ENCODE data around the gene FAM25A. TPM values are rescaled to one million over a fixed set of nuclear protein-coding genes. Genes with fewer than 3 reads are reported as not detected.

FAM25A gene
- polyA plus RNA-seq, 1 of the 3 experiments (the other 2 are of a cell fraction), result not detected

DNA sequence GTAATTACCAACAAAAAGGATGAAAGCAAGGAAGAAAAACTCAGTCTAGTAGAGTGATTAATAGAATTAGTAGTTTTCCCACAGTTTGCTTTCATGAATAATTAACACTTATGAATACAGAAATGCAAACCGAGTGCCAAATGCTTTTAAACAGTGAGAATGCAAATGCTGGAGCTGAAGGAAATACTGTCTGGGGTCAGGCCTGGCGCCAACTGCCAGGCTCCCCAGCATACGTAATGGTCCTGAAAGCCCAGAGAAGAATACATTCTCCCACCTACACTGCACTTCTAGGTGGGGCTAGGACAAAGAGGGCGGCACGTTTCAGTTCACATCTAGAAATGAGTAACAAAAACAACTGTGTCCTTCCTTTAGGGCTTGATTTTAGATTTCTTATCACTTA lies 44.6 kb downstream of the FAM25A start (continued):
- TF ChIP-seq, protein P1, sequence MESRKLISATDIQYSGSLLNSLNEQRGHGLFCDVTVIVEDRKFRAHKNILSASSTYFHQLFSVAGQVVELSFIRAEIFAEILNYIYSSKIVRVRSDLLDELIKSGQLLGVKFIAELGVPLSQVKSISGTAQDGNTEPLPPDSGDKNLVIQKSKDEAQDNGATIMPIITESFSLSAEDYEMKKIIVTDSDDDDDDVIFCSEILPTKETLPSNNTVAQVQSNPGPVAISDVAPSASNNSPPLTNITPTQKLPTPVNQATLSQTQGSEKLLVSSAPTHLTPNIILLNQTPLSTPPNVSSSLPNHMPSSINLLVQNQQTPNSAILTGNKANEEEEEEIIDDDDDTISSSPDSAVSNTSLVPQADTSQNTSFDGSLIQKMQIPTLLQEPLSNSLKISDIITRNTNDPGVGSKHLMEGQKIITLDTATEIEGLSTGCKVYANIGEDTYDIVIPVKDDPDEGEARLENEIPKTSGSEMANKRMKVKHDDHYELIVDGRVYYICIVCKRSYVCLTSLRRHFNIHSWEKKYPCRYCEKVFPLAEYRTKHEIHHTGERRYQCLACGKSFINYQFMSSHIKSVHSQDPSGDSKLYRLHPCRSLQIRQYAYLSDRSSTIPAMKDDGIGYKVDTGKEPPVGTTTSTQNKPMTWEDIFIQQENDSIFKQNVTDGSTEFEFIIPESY (IDR thresholded peaks at IDR 0.05; ENCODE audit: borderline replicate concordance, low read depth), result no peak
- TF ChIP-seq NFIC (IDR thresholded peaks at IDR 0.05; ENCODE audit: borderline replicate concordance), result no peak
- TF ChIP-seq NRF1 (IDR thresholded peaks at IDR 0.05; ENCODE audit: low read depth, low read length), result no peak
- no peak for TF ChIP-seq TAF1 (IDR thresholded peaks at IDR 0.05; ENCODE audit: borderline replicate concordance, low read depth, low read length)

DNA sequence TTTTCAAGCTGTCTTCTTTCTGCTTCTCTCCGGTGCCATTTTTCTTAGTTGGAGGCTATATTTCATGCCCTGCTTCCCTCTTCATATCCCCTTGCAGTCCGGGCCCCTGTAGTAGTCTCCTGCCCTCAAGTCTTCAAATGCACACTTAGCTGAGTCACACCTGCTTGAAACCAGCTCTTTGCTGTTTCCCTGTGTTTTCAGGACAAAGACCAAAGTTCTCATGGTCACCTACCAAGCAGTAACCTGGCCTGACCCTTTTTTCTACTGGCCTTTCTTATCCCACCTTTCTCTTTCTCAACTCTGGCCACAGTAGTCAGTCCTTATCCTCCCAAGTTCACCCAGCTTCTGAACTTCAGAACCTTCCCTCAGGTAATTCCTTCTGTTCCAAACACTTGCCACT lies 46.1 kb downstream of the FAM25A start:
- peaks cover 32 to 55% of the 10 kb centered on the region in 2 experiments for H3K36me3 ChIP-seq (replicated peaks in 1 of 2; ENCODE audit: control insufficient read depth in 1 of 2, insufficient read depth in 2 of 2, low read length in 1 of 2)
- POLR2A ChIA-PET, result no interaction called here

GRCh38 chr10:87066865-87067264 lies 46.8 kb downstream of the FAM25A start:
- Histone ChIP-seq H3K9me2 (no peaks in the 10 kb centered on the region), H3K27me3 (ENCODE audit: insufficient read depth) (no peaks in the 10 kb centered on the region), H3F3A (replicated peaks; ENCODE audit: insufficient read depth) (no peaks in the 10 kb centered on the region), H3K27ac (ENCODE audit: low read depth in 2 of 2, low read length in 1 of 2) (no peak overlapping the region), H3K4me1 (ENCODE audit: control insufficient read depth in 1 of 2, insufficient read depth in 2 of 2, low read depth in 1 of 2, low read length in 1 of 2) (no peaks in the 10 kb centered on the region; a peak in 1 of 4 replicates), H3K4me3 (ENCODE audit: low read depth in 2 of 2, low read length in 1 of 2) (no peak overlapping the region), H3K9ac (no peak overlapping the region), H3K9me3 (no peaks in the 10 kb centered on the region), H3K4me2 (no peak overlapping the region), H4K20me1 (ENCODE audit: insufficient read depth) (no peaks in the 10 kb centered on the region), H3K79me2 (ENCODE audit: insufficient read depth) (peaks cover 4% of the 10 kb centered on the region; the same call in 1 of the 2 replicates), H2AFZ (ENCODE audit: low read depth) (no peak overlapping the region), H3K36me3 (replicated peaks in 1 of 2; ENCODE audit: control insufficient read depth in 1 of 2, insufficient read depth in 2 of 2, low read length in 1 of 2) (peaks cover 32 to 53% of the 10 kb centered on the region in 2 experiments)
- no peak for DNase-seq
- POLR2A ChIA-PET, result no interaction called here
- TF ChIP-seq SIN3A (IDR thresholded peaks at IDR 0.05; ENCODE audit: borderline replicate concordance, low read depth, low read length), result no peak
- TF ChIP-seq, protein P2, sequence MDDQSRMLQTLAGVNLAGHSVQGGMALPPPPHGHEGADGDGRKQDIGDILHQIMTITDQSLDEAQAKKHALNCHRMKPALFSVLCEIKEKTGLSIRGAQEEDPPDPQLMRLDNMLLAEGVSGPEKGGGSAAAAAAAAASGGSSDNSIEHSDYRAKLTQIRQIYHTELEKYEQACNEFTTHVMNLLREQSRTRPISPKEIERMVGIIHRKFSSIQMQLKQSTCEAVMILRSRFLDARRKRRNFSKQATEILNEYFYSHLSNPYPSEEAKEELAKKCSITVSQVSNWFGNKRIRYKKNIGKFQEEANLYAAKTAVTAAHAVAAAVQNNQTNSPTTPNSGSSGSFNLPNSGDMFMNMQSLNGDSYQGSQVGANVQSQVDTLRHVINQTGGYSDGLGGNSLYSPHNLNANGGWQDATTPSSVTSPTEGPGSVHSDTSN (IDR thresholded peaks at IDR 0.05), result no peak
- no peak for TF ChIP-seq EP300 (IDR thresholded peaks at IDR 0.05; ENCODE audit: borderline replicate concordance in 1 of 2, low read depth in 1 of 2, low read length in 1 of 2)
- TF ChIP-seq, protein P1 (IDR thresholded peaks at IDR 0.05; ENCODE audit: borderline replicate concordance, low read depth), result no peak
- TF ChIP-seq TEAD4 (IDR thresholded peaks at IDR 0.05; ENCODE audit: borderline replicate concordance, insufficient read depth), result no peak
- no peak for TF ChIP-seq POLR2AphosphoS5 (IDR thresholded peaks at IDR 0.05; ENCODE audit: low read depth, low read length)
- no peak for TF ChIP-seq TCF12 (IDR thresholded peaks at IDR 0.05)
- TF ChIP-seq GATA2 (CRISPR knock-in tag; IDR thresholded peaks at IDR 0.05), result no peak
- TF ChIP-seq, protein P3, sequence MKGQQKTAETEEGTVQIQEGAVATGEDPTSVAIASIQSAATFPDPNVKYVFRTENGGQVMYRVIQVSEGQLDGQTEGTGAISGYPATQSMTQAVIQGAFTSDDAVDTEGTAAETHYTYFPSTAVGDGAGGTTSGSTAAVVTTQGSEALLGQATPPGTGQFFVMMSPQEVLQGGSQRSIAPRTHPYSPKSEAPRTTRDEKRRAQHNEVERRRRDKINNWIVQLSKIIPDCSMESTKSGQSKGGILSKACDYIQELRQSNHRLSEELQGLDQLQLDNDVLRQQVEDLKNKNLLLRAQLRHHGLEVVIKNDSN (IDR thresholded peaks at IDR 0.05; ENCODE audit: borderline replicate concordance, low read depth), result no peak
- TF ChIP-seq FOXJ3 (CRISPR knock-in tag; IDR thresholded peaks at IDR 0.05), result no peak
- WGBS (ENCODE audit: low lambda C conversion rate), result no CpG with 5 or more reads among the region's 1 CpG
- CTCF ChIA-PET, result no interaction called here

More for the DNA sequence above, 46.1 kb downstream of the FAM25A start:
- H3K79me2 ChIP-seq (ENCODE audit: insufficient read depth), result peaks cover 4% of the 10 kb centered on the region; the same call in 1 of the 2 replicates
- CTCF ChIA-PET, result no interaction called here
- H3K4me2 ChIP-seq, result no peak overlapping the region
- no peaks in the 10 kb centered on the region for H3K9me2 ChIP-seq
- no peak overlapping the region for H3K9ac ChIP-seq
- WGBS (ENCODE audit: low lambda C conversion rate), result 93% methylated on average over 2 of the region's 2 CpGs
- H3K9me3 ChIP-seq, result no peaks in the 10 kb centered on the region
- H2AFZ ChIP-seq (ENCODE audit: low read depth), result no peak overlapping the region
- TF ChIP-seq FOXM1 (IDR thresholded peaks at IDR 0.05; ENCODE audit: low read depth), result no peak
- no peak for TF ChIP-seq MEF2A (IDR thresholded peaks at IDR 0.05; ENCODE audit: borderline replicate concordance, low read depth)
- TF ChIP-seq GATA2 (CRISPR knock-in tag; IDR thresholded peaks at IDR 0.05), result no peak
- TF ChIP-seq RCOR1 (IDR thresholded peaks at IDR 0.05; ENCODE audit: low read length), result no peak
- no peak for TF ChIP-seq RAD21 (IDR thresholded peaks at IDR 0.05; ENCODE audit: low read length)
- H3K27ac ChIP-seq (ENCODE audit: low read depth in 2 of 2, low read length in 1 of 2), result no peak overlapping the region
- no peaks in the 10 kb centered on the region for H3K27me3 ChIP-seq (ENCODE audit: insufficient read depth)
- no peaks in the 10 kb centered on the region for H4K20me1 ChIP-seq (ENCODE audit: insufficient read depth)
- no peaks in the 10 kb centered on the region; a peak in 1 of 4 replicates for H3K4me1 ChIP-seq (ENCODE audit: control insufficient read depth in 1 of 2, insufficient read depth in 2 of 2, low read depth in 1 of 2, low read length in 1 of 2)
- no peak for DNase-seq
- H3F3A ChIP-seq (replicated peaks; ENCODE audit: insufficient read depth), result no peaks in the 10 kb centered on the region
- no peak overlapping the region for H3K4me3 ChIP-seq (ENCODE audit: low read depth in 2 of 2, low read length in 1 of 2)
